ENCODE measurements around the gene SLX4IP.

DNA sequence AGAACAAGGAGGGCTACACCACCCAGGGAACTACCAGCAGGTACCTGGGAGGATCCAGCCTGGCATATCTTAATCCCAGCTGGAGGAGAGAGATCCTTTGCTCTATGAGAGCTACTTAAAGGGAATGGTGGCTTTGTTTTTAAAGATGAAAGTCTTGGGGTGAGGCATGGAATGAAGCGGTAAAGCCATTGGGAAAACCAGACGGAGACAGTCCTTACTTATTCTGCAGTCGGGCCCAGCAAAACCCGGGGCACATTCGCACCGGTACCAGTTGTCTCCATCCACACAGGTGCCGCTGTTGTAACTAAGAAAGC, 208.4 kb downstream of the SLX4IP start:
- no peak for TF ChIP-seq MAX (IDR thresholded peaks at IDR 0.05)
- TF ChIP-seq EGR1 (IDR thresholded peaks at IDR 0.05): no peak
- no peak for TF ChIP-seq TAF1 (IDR thresholded peaks at IDR 0.05; ENCODE audit: low read depth)
- no peak for TF ChIP-seq ZBTB7A (IDR thresholded peaks at IDR 0.05; ENCODE audit: low read depth)
